ENCODE measurements around the gene TAF11L14.
"Not testable (repeated sequence)": the region's sequence is repeated elsewhere in the genome, so short reads cannot be mapped to it uniquely, and the experiment has no call there.

Gene TAF11L14

GRCh38 chr5:17634160-17634559 lies at the start of gene TAF11L14:
TAF11L14 (plus strand) TSS chr5:17634460.
- no peak for TF ChIP-seq CTCF (IDR thresholded peaks at IDR 0.05)

GRCh38 chr5:17585658-17586057 lies 48.6 kb upstream of the TAF11L14 start, which contains the start of gene TAF11L7:
TAF11L7 (minus strand) TSS chr5:17585758.
- not testable (repeated sequence) for TF ChIP-seq CTCF (IDR thresholded peaks at IDR 0.05)

GRCh38 chr5:17590860-17591259 lies 43.4 kb upstream of the TAF11L14 start, which contains the start of gene TAF11L8:
TAF11L8 (minus strand) TSS chr5:17590960.
- TF ChIP-seq CTCF (IDR thresholded peaks at IDR 0.05), result not testable (repeated sequence)

- not testable (repeated sequence) for TF ChIP-seq CTCF (IDR thresholded peaks at IDR 0.05)
Observed at GRCh38 chr5:17594255-17594654, 40.0 kb upstream of the TAF11L14 start, which contains the start of gene TAF11L9. TAF11L9 (minus strand) TSS chr5:17594394.

GRCh38 chr5:17597728-17598127 lies 36.5 kb upstream of the TAF11L14 start, which contains the start of gene TAF11L10:
TAF11L10 (minus strand) TSS chr5:17597828.
- not testable (repeated sequence) for TF ChIP-seq CTCF (IDR thresholded peaks at IDR 0.05)

- not testable (repeated sequence) for TF ChIP-seq CTCF (IDR thresholded peaks at IDR 0.05)
Observed at GRCh38 chr5:17603880-17604279, 30.4 kb upstream of the TAF11L14 start, which contains the start of gene TAF11L11. TAF11L11 (plus strand) TSS chr5:17604183.

GRCh38 chr5:17604951-17605350 lies 29.3 kb upstream of the TAF11L14 start:
- TF ChIP-seq CTCF (IDR thresholded peaks at IDR 0.05), result no peak

- TF ChIP-seq CTCF (IDR thresholded peaks at IDR 0.05), result not testable (repeated sequence)
Observed at GRCh38 chr5:17610092-17610491, 24.2 kb upstream of the TAF11L14 start, which contains the start of gene TAF11L12. TAF11L12 (plus strand) TSS chr5:17610392.
